RWPE2 (cell line): Measurements from ENCODE around the gene TMEM131.

ENCODE experiments used
- ATAC-seq: fragments of 200-7000 bp; cut with Tn5 transposase; 3 replicates; pipeline ENCODE4 v1.9.1; 2021; ENCODE audit warnings: low read depth
- DNase-seq: peaks from one replicate; pipeline ENCODE4 v3.0.0-alpha.2; 2020; ENCODE audit warnings: low spot score
- H3K27ac ChIP-seq: fragments of 450-650 bp; 2 replicates; pipeline ENCODE4 v1.5.1; 2017; ENCODE audit warnings: mild to moderate bottlenecking; ENCODE audit not compliant: poor library complexity, severe bottlenecking
- H3K27me3 ChIP-seq: fragments of 250-450 bp; sonication (Bioruptor Pico); 2 replicates; pipeline ENCODE4 v1.5.1; 2021; ENCODE audit warnings: mild to moderate bottlenecking, moderate library complexity; ENCODE audit not compliant: insufficient read depth, poor library complexity, severe bottlenecking
- H3K36me3 ChIP-seq: fragments of 250-450 bp; sonication (Bioruptor Pico); 2 replicates; pipeline ENCODE4 v1.5.1; 2020; ENCODE audit warnings: low read depth, mild to moderate bottlenecking, moderate library complexity
- H3K4me1 ChIP-seq: fragments of 250-450 bp; sonication (Bioruptor Pico); 2 replicates; pipeline ENCODE4 v1.5.1; 2021; ENCODE audit warnings: mild to moderate bottlenecking, moderate library complexity; ENCODE audit not compliant: insufficient read depth, poor library complexity, severe bottlenecking
- H3K4me3 ChIP-seq: fragments of 250-450 bp; sonication (Bioruptor Pico); 2 replicates; pipeline ENCODE4 v1.5.1; 2021; ENCODE audit warnings: mild to moderate bottlenecking, moderate library complexity; ENCODE audit not compliant: severe bottlenecking
- H3K9me3 ChIP-seq: fragments of 250-450 bp; sonication (Bioruptor Pico); 2 replicates; pipeline ENCODE4 v1.5.1; 2021; ENCODE audit warnings: mild to moderate bottlenecking, moderate library complexity; ENCODE audit not compliant: severe bottlenecking
- TF ChIP-seq, protein P1 (sequence below): fragments of 450-650 bp; IDR thresholded peaks from one replicate; pipeline ENCODE4 v1.5.1; 2017; ENCODE audit warnings: mild to moderate bottlenecking, moderate library complexity; ENCODE audit not compliant: poor library complexity, severe bottlenecking

The TMEM131 gene

GRCh38 chr2:97910403-97911205 is 85.1 kb downstream of the TMEM131 start:
- TF ChIP-seq, protein P1, sequence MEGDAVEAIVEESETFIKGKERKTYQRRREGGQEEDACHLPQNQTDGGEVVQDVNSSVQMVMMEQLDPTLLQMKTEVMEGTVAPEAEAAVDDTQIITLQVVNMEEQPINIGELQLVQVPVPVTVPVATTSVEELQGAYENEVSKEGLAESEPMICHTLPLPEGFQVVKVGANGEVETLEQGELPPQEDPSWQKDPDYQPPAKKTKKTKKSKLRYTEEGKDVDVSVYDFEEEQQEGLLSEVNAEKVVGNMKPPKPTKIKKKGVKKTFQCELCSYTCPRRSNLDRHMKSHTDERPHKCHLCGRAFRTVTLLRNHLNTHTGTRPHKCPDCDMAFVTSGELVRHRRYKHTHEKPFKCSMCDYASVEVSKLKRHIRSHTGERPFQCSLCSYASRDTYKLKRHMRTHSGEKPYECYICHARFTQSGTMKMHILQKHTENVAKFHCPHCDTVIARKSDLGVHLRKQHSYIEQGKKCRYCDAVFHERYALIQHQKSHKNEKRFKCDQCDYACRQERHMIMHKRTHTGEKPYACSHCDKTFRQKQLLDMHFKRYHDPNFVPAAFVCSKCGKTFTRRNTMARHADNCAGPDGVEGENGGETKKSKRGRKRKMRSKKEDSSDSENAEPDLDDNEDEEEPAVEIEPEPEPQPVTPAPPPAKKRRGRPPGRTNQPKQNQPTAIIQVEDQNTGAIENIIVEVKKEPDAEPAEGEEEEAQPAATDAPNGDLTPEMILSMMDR: no peak
- Histone ChIP-seq H3K4me3 (no peak overlapping the region), H3K27me3 (no peaks in the 10 kb centered on the region), H3K4me1 (peaks cover 7% of the 10 kb centered on the region), H3K27ac (no peak overlapping the region), H3K36me3 (peaks cover 16% of the 10 kb centered on the region; the same call in 1 of the 2 replicates), H3K9me3 (no peaks in the 10 kb centered on the region)
- no peak for ATAC-seq
- no peak for DNase-seq

DNA sequence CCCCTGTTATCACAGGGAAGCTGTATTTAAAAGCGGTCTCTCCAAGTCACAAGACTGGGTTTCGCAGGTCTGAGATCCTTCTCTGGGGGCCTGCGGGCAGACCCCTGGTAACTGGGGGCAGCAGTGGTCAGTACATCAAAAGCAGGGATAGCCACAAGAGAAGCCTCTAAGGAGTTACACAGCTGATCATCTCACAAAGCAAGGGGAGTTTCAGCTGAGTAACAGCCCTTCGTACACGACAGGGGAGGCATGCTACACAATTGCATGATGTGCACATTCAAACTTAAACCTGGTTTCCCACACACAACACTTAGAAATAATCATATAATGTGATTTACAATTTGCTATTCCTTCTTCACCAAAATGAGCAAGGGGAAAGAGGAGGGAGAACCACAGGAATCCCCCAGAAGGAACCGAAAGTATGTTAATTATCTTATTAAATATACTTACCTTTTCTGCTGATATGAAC is 87.5 kb downstream of the TMEM131 start:
- no peaks in the 10 kb centered on the region for H3K27me3 ChIP-seq
- DNase-seq (no peak), ATAC-seq (no peak)
- no peak overlapping the region for H3K4me3 ChIP-seq
- no peaks in the 10 kb centered on the region for H3K9me3 ChIP-seq
- TF ChIP-seq, protein P1: no peak
- peaks cover 16% of the 10 kb centered on the region; the same call in 1 of the 2 replicates for H3K36me3 ChIP-seq
- peaks cover 7% of the 10 kb centered on the region for H3K4me1 ChIP-seq
- H3K27ac ChIP-seq: no peak overlapping the region

DNA sequence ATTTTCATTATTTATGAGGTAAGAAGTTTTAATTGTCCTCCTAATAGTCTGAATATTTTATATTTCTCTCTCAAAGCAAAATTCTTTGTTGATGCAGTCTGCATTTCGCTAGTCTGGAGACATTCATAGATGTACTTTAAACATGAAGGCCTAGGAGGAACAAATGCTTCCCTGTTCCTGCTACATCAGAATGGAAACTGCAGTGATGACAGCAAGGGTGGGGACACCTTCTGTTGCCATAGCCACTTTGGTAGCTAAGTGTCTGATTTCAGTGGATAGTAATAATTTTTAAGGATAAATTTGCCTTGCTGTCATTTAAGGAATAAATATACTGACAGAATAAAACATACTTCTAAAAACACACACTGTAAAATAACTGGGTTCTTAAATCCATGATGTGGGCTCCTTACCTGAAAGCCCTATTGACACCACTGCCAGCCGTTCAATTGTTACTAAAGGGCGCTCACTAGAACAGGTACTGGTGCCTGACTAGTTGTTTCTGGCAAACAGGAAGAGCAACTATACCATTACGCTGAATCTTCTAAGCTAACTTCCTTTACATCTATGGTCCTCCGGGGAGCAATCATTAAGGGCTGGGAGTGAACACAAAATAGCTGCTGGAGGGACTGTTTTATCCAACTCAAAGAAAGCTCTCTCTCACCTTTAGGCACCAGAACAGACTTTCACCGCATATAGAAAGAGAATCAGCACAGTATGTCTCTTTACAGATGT is 88.2 kb downstream of the TMEM131 start:
- no peaks in the 10 kb centered on the region for H3K9me3 ChIP-seq
- H3K36me3 ChIP-seq: peaks cover 16% of the 10 kb centered on the region; the same call in 1 of the 2 replicates
- H3K27me3 ChIP-seq: no peaks in the 10 kb centered on the region
- H3K4me3 ChIP-seq: no peak overlapping the region
- DNase-seq (no peak), ATAC-seq (no peak)
- TF ChIP-seq, protein P1: no peak
- no peak overlapping the region for H3K27ac ChIP-seq
- peaks cover 7% of the 10 kb centered on the region for H3K4me1 ChIP-seq

- Histone ChIP-seq H3K27ac (no peak overlapping the region), H3K9me3 (no peaks in the 10 kb centered on the region), H3K27me3 (no peaks in the 10 kb centered on the region), H3K4me1 (peaks cover 1% of the 10 kb centered on the region), H3K4me3 (no peak overlapping the region), H3K36me3 (peaks cover 16% of the 10 kb centered on the region; the same call in 1 of the 2 replicates)
- TF ChIP-seq, protein P1: no peak
- no peak for DNase-seq
- no peak for ATAC-seq
Observed at GRCh38 chr2:97906307-97906706, 89.4 kb downstream of the TMEM131 start.
